Fibroblast of the aortic adventitia (primary cell): ENCODE results near the gene LPAR1. TPM values are rescaled to one million over a fixed set of nuclear protein-coding genes. Genes with fewer than 3 reads are reported as not detected.

ENCODE experiments used
- DNase-seq: peaks from one replicate; pipeline ENCODE4 v3.0.0-alpha.2; 2010; ENCODE audit warnings: low read depth
- H3K4me3 ChIP-seq: 2 replicates; pipeline ENCODE4 v1.5.1; 2011; ENCODE audit warnings: low read depth, mild to moderate bottlenecking, control low read depth, low read length, moderate library complexity
- CTCF ChIP-seq: IDR thresholded peaks from 2 replicates; pipeline ENCODE4 v1.5.1; 2011; ENCODE audit warnings: mild to moderate bottlenecking, low read length, control low read depth, inconsistent platforms; ENCODE audit not compliant: insufficient read depth
- total RNA-seq: library from RNA; depleted of rRNA; stranded (reverse); fragments of >200 nt; gene quantifications from 2 replicates; pipeline ENCODE4 v1.2.3, GENCODE V29; 2012; ENCODE audit warnings: low replicate concordance

LPAR1 gene
- total RNA-seq, 1 donor, result 265 TPM

GRCh38 chr9:110971234-110971633, 67.0 kb downstream of the LPAR1 start:
- no peak for DNase-seq

GRCh38 chr9:110969971-110970386, 68.3 kb downstream of the LPAR1 start:
- no peak for TF ChIP-seq CTCF
- no peak overlapping the region for H3K4me3 ChIP-seq
- DNase-seq, result peak; percentile 76

More at GRCh38 chr9:110971234-110971633, 67.0 kb downstream of the LPAR1 start:
- no peak overlapping the region for H3K4me3 ChIP-seq
- TF ChIP-seq CTCF, result no peak

- no peak overlapping the region for H3K4me3 ChIP-seq
- TF ChIP-seq CTCF, result no peak
- DNase-seq, result no peak
Measured at GRCh38 chr9:110968096-110968495, 70.2 kb downstream of the LPAR1 start.

GRCh38 chr9:110967196-110967595, 71.1 kb downstream of the LPAR1 start:
- no peak for DNase-seq
- no peak for TF ChIP-seq CTCF
- no peak overlapping the region for H3K4me3 ChIP-seq

- H3K4me3 ChIP-seq, result no peak overlapping the region
- TF ChIP-seq CTCF, result no peak
- DNase-seq, result no peak
Measured at GRCh38 chr9:110960288-110960687, 78.0 kb downstream of the LPAR1 start.

GRCh38 chr9:110958847-110959246, 79.4 kb downstream of the LPAR1 start:
- no peak for TF ChIP-seq CTCF
- H3K4me3 ChIP-seq, result no peak overlapping the region
- no peak for DNase-seq

- DNase-seq, result no peak
- no peak overlapping the region for H3K4me3 ChIP-seq
- TF ChIP-seq CTCF, result no peak
Measured at GRCh38 chr9:110954822-110955291, 83.4 kb downstream of the LPAR1 start.
